MCF 10A (cell line): Measurements from ENCODE around the gene CCDC146. TPM values are rescaled to one million over a fixed set of nuclear protein-coding genes. Genes with fewer than 3 reads are reported as not detected.
"Not testable (repeated sequence)": the region's sequence is repeated elsewhere in the genome, so short reads cannot be mapped to it uniquely, and the experiment has no call there.

Source experiments
- BruUV-seq: library from RNA; stranded (reverse); fragments of 400-500 nt; replicated peaks from 2 replicates; lab custom pipeline; 2021; lab: Mats Ljungman, UMichigan
- CTCF ChIA-PET: fragments of 300-600 bp; sonication (Branson Sonifier 250); formaldehyde crosslinking; extraction: SDS; loops from one replicate; lab custom pipeline; 2021; ENCODE audit warnings: antibody characterized with exemption, inconsistent platforms; lab: Yijun Ruan, JAX
- POLR2A ChIA-PET: fragments of 300-600, 350-650 bp; sonication (Branson Sonifier 250); formaldehyde crosslinking; extraction: SDS; loops from one replicate; lab custom pipeline; 2020; ENCODE audit warnings: antibody characterized with exemption, inconsistent platforms; lab: Yijun Ruan, JAX
- DNase-seq: peaks from one replicate; pipeline ENCODE4 v3.0.0-alpha.2; 2018; ENCODE audit not compliant: unreplicated experiment
- H3K27ac Mint-ChIP-seq: one replicate; pipeline ENCODE4 v1.8.0; 2022; ENCODE audit warnings: mild to moderate bottlenecking, low read depth, mixed read lengths; ENCODE audit not compliant: unreplicated experiment
- H3K27me3 Mint-ChIP-seq: one replicate; pipeline ENCODE4 v1.8.0; 2022; ENCODE audit warnings: mixed read lengths; ENCODE audit not compliant: insufficient read depth, unreplicated experiment
- H3K36me3 Mint-ChIP-seq: one replicate; pipeline ENCODE4 v1.8.0; 2022; ENCODE audit warnings: mild to moderate bottlenecking, moderate library complexity, mixed read lengths; ENCODE audit not compliant: insufficient read depth, unreplicated experiment
- H3K4me1 Mint-ChIP-seq: one replicate; pipeline ENCODE4 v1.8.0; 2022; ENCODE audit warnings: mixed read lengths; ENCODE audit not compliant: insufficient read depth, unreplicated experiment
- H3K4me3 Mint-ChIP-seq: one replicate; pipeline ENCODE4 v1.8.0; 2022; ENCODE audit warnings: mild to moderate bottlenecking, moderate library complexity, mixed read lengths; ENCODE audit not compliant: unreplicated experiment
- H3K9me3 Mint-ChIP-seq: one replicate; pipeline ENCODE4 v1.8.0; 2022; ENCODE audit warnings: mixed read lengths; ENCODE audit not compliant: unreplicated experiment
- intact Hi-C: fragments of 100-400 bp; cut with micrococcal nuclease; formaldehyde crosslinking; loops from 2 replicates; pipeline ENCODE4 v1.14.1; 2022
- total RNA-seq: library from RNA; stranded (reverse); gene quantifications from 2 replicates; pipeline ENCODE4 v1.2.3, GENCODE V29; 2022
- TF ChIP-seq, protein P1 (sequence below): fragments of 200-600 bp; IDR thresholded peaks from one replicate; pipeline ENCODE4 v1.8.0; 2022; ENCODE audit warnings: antibody characterized with exemption, mild to moderate bottlenecking; ENCODE audit not compliant: unreplicated experiment

CCDC146 gene
- total RNA-seq, 1 experiment from 2014 or later = 2.7 TPM

DNA sequence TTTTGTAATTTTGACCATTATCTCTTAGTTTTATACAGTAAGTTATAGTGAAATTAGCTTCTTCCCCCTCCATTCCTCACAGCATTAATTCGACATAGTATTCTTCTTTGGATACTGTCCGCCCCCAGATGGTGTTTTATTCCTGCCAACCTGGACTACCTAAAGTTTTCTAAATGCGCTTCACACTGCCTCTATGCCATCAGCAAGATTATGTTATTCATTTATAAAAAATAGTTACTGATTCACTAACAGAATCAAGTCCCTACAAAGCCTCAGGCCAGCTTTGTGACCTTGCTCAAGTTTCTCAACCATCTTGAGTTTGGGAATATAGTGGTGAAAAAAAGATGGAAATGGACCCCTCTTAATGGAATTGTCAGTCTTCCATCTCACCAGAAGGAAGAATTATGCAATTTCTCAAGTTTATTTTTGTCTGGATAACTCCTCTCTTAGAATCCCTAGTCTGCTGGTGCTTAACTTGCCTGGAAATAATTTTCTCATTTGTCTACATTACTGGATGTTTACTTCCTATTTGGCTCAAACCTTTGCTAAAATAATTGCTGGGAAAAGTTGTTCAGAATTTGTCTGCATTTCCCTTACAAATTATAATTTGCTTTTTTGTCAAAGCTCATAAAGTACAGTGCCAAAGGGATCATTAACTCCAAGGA lies 93.9 kb downstream of the CCDC146 start:
- no peaks in the 10 kb centered on the region for H3K4me1 Mint-ChIP-seq
- BruUV-seq = no TSS peak
- no peaks in the 10 kb centered on the region for H3K36me3 Mint-ChIP-seq
- no peak for DNase-seq
- H3K4me3 Mint-ChIP-seq = no peak overlapping the region
- H3K9me3 Mint-ChIP-seq = no peaks in the 10 kb centered on the region
- no peak overlapping the region for H3K27ac Mint-ChIP-seq
- TF ChIP-seq, protein P1, sequence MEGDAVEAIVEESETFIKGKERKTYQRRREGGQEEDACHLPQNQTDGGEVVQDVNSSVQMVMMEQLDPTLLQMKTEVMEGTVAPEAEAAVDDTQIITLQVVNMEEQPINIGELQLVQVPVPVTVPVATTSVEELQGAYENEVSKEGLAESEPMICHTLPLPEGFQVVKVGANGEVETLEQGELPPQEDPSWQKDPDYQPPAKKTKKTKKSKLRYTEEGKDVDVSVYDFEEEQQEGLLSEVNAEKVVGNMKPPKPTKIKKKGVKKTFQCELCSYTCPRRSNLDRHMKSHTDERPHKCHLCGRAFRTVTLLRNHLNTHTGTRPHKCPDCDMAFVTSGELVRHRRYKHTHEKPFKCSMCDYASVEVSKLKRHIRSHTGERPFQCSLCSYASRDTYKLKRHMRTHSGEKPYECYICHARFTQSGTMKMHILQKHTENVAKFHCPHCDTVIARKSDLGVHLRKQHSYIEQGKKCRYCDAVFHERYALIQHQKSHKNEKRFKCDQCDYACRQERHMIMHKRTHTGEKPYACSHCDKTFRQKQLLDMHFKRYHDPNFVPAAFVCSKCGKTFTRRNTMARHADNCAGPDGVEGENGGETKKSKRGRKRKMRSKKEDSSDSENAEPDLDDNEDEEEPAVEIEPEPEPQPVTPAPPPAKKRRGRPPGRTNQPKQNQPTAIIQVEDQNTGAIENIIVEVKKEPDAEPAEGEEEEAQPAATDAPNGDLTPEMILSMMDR = no peak
- CTCF ChIA-PET = interaction anchor here (1.6 kb wide), 1 partner anchor 32 kb away, joined by 3 read pairs; no protein-coding TSS in a partner anchor
- intact Hi-C loops = no loop called here
- POLR2A ChIA-PET = interaction anchor here (0.9 kb wide), 1 partner anchor 13 kb away, joined by 3 read pairs; no protein-coding TSS in a partner anchor
- H3K27me3 Mint-ChIP-seq = no peaks in the 10 kb centered on the region

DNA sequence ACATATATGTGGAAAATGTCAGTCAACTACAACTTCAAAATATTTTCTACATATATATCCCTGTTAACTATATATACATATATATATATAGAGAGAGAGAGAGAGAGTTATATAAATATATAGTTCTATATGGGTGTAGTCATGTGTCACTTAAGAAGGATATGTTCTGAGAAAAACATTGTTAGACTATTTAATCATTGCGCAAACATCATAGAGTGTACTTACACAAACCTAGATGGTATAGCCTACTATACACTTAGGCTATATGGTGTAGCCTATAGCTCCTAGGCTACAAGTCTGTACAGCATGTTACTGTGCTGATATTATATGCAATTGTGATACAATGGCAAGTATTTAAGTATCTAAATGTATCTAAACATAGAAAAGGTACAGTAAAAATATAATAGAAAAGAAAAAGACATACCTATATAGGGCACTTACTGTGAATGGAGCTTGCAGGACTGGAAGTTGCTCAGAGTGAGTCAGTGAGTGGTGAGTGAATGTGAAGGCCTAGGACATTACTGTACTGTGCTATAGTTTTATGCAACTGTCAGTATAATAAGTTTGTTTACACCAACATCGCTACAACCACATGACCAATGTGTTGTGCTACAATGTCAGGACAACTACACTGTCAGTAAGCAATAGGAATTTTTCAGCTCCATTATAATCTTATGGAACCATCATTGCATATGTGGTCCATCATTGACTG lies 95.2 kb downstream of the CCDC146 start:
- Mint-ChIP-seq H3K36me3 (no peaks in the 10 kb centered on the region), H3K9me3 (no peaks in the 10 kb centered on the region), H3K27ac (no peak overlapping the region), H3K4me1 (no peaks in the 10 kb centered on the region), H3K4me3 (no peak overlapping the region), H3K27me3 (no peaks in the 10 kb centered on the region)
- intact Hi-C loops = no loop called here
- no TSS peak for BruUV-seq
- POLR2A ChIA-PET = interaction anchor here (0.6 kb wide), 1 partner anchor 24 kb away, joined by 4 read pairs; no protein-coding TSS in a partner anchor
- TF ChIP-seq, protein P1 = no peak
- CTCF ChIA-PET = interaction anchor here (0.6 to 1.6 kb wide), 3 partner anchors 20 to 259 kb away, joined by 3 read pairs; no protein-coding TSS in a partner anchor
- DNase-seq = no peak

GRCh38 chr7:77219701-77220331 lies 97.4 kb downstream of the CCDC146 start:
- POLR2A ChIA-PET, H3K27ac Mint-ChIP-seq, H3K4me3 Mint-ChIP-seq, H3K36me3 Mint-ChIP-seq, BruUV-seq, H3K4me1 Mint-ChIP-seq, CTCF ChIA-PET, DNase-seq, H3K9me3 Mint-ChIP-seq, H3K27me3 Mint-ChIP-seq, intact Hi-C loops: not testable (repeated sequence)

- POLR2A ChIA-PET = no interaction called here
- TF ChIP-seq, protein P1 = no peak
- CTCF ChIA-PET = no interaction called here
- Mint-ChIP-seq H3K4me3 (no peak overlapping the region), H3K4me1 (no peaks in the 10 kb centered on the region), H3K27ac (no peak overlapping the region), H3K9me3 (no peaks in the 10 kb centered on the region), H3K36me3 (no peaks in the 10 kb centered on the region), H3K27me3 (no peaks in the 10 kb centered on the region)
- no peak for DNase-seq
- intact Hi-C loops = no loop called here
- BruUV-seq = no TSS peak
Observed at GRCh38 chr7:77222065-77222464, 99.7 kb downstream of the CCDC146 start.
